OCI-LY1 (cell line): ENCODE data around the gene UBAC1.

ENCODE experiments used
- EZH2 ChIP-seq: fragments of 200-600 bp; sonication (generic), shearing (Covaris generic); IDR thresholded peaks from 2 replicates; pipeline ENCODE4 v1.8.0; 2017; ENCODE audit warnings: borderline replicate concordance, mixed run types, mild to moderate bottlenecking, antibody characterized with exemption, low read length, moderate library complexity, mixed read lengths
- TF ChIP-seq, protein P1 (sequence below): fragments of 200-600 bp; sonication (generic), shearing (Covaris generic); IDR thresholded peaks from 2 replicates; pipeline ENCODE4 v1.5.1; 2017; ENCODE audit warnings: mild to moderate bottlenecking, antibody characterized with exemption, low read length, moderate library complexity, mixed read lengths

DNA sequence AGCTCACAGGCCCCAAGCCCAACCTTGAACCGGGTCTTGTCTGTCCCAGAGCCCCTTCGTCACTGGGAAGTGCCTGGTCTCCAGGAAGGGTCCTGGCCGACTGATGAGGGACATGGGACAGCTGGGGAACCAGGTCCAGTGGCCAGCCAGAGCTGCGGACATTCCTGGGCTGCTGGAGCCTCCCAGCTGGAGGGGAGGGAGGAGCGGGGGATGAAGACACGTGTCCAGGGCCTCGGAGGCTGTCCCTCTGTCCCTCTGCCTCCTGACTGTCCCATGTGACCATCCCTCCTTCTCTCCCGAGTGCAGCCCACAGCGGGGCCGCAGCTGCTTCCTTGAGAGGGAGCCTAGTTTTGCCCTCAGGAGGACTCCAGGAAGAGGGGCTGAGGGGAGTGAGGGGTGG, 41.7 kb upstream of the UBAC1 start:
- TF ChIP-seq, protein P1, sequence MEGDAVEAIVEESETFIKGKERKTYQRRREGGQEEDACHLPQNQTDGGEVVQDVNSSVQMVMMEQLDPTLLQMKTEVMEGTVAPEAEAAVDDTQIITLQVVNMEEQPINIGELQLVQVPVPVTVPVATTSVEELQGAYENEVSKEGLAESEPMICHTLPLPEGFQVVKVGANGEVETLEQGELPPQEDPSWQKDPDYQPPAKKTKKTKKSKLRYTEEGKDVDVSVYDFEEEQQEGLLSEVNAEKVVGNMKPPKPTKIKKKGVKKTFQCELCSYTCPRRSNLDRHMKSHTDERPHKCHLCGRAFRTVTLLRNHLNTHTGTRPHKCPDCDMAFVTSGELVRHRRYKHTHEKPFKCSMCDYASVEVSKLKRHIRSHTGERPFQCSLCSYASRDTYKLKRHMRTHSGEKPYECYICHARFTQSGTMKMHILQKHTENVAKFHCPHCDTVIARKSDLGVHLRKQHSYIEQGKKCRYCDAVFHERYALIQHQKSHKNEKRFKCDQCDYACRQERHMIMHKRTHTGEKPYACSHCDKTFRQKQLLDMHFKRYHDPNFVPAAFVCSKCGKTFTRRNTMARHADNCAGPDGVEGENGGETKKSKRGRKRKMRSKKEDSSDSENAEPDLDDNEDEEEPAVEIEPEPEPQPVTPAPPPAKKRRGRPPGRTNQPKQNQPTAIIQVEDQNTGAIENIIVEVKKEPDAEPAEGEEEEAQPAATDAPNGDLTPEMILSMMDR = no peak
- TF ChIP-seq EZH2 = no peak
